ACC112 (cell line): ENCODE data around the gene BDH1.

ENCODE experiments used
- H2AFZ ChIP-seq: fragments of 200-600 bp; sonication (generic); one replicate; pipeline ENCODE4 v1.6.0; 2017; ENCODE audit warnings: antibody characterized with exemption, low read length; ENCODE audit not compliant: unreplicated experiment
- H3K27ac ChIP-seq: fragments of 200-600 bp; sonication (generic); 2 replicates; pipeline ENCODE4 v1.5.1; 2014; ENCODE audit warnings: low read depth, mild to moderate bottlenecking, antibody characterized with exemption, low read length, moderate library complexity
- H3K27me3 ChIP-seq: fragments of 200-600 bp; sonication (generic); 2 replicates; pipeline ENCODE4 v1.6.1; 2014; ENCODE audit warnings: mild to moderate bottlenecking, antibody characterized with exemption, low read length, moderate library complexity, mixed read lengths; ENCODE audit not compliant: insufficient read depth
- H3K36me3 ChIP-seq: fragments of 200-600 bp; sonication (generic); 2 replicates; pipeline ENCODE4 v1.6.1; 2016; ENCODE audit warnings: mild to moderate bottlenecking, antibody characterized with exemption, low read length, moderate library complexity, mixed read lengths; ENCODE audit not compliant: insufficient read depth
- H3K4me1 ChIP-seq: fragments of 200-600 bp; sonication (generic); one replicate; pipeline ENCODE4 v1.6.1; 2016; ENCODE audit warnings: low read length, mixed read lengths; ENCODE audit not compliant: insufficient read depth, unreplicated experiment, control insufficient read depth
- H3K4me3 ChIP-seq: fragments of 200-600 bp; sonication (generic); 2 replicates; pipeline ENCODE4 v1.5.1; 2014; ENCODE audit warnings: mild to moderate bottlenecking, low read depth, low read length
- H3K79me2 ChIP-seq: fragments of 200-600 bp; sonication (generic); one replicate; pipeline ENCODE4 v1.6.0; 2016; ENCODE audit warnings: low read length; ENCODE audit not compliant: control insufficient read depth, unreplicated experiment, insufficient read depth

The BDH1 gene

GRCh38 chr3:197501879-197502620, 53.7 kb downstream of the BDH1 start:
- H2AFZ ChIP-seq, result peak overlapping the region; percentile 88

GRCh38 chr3:197501496-197501878, 54.3 kb downstream of the BDH1 start:
- Histone ChIP-seq H3K27ac (no peak overlapping the region), H3K4me1 (peaks cover 18% of the 10 kb centered on the region), H2AFZ (peak overlapping the region; percentile 88), H3K27me3 (no peaks in the 10 kb centered on the region), H3K4me3 (no peak overlapping the region), H3K79me2 (no peaks in the 10 kb centered on the region), H3K36me3 (no peaks in the 10 kb centered on the region)

More at GRCh38 chr3:197501879-197502620, 53.7 kb downstream of the BDH1 start:
- Histone ChIP-seq H3K27me3 (no peaks in the 10 kb centered on the region), H3K4me1 (peaks cover 13% of the 10 kb centered on the region), H3K79me2 (no peaks in the 10 kb centered on the region), H3K27ac (no peak overlapping the region), H3K4me3 (no peak overlapping the region), H3K36me3 (no peaks in the 10 kb centered on the region)

DNA sequence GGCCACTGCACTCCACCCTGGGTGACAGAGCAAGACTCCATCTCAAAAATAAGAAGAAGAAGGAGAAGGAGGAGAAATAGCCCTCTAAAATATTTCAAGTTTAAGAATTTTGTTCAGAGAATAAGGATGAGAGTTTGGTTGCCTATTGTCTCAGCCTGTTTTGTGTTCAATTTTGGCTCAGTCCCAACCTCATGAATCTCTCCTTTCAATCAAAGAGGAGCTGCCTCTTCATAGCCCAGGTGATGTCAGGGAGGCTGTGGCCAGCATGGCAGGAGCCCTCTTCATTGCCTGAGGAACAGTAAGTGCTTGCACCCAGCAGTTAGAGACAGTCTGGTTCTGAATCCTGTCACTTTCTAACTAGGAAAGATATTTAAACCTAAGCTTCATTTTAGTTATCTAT, 55.0 kb downstream of the BDH1 start:
- no peaks in the 10 kb centered on the region for H3K27me3 ChIP-seq
- H3K27ac ChIP-seq, result no peak overlapping the region
- no peak overlapping the region for H3K4me3 ChIP-seq
- H3K36me3 ChIP-seq, result no peaks in the 10 kb centered on the region
- peak overlapping the region; percentile 75 for H2AFZ ChIP-seq
- peaks cover 23% of the 10 kb centered on the region for H3K4me1 ChIP-seq
- no peaks in the 10 kb centered on the region for H3K79me2 ChIP-seq

GRCh38 chr3:197499427-197499826, 56.3 kb downstream of the BDH1 start:
- peaks cover 32% of the 10 kb centered on the region for H3K4me1 ChIP-seq
- H3K36me3 ChIP-seq, result no peaks in the 10 kb centered on the region
- H3K27me3 ChIP-seq, result no peaks in the 10 kb centered on the region
- peak overlapping the region; percentile 67 for H2AFZ ChIP-seq
- H3K27ac ChIP-seq, result peak overlapping the region; percentile 56; the same call in 1 of the 2 replicates
- no peak overlapping the region for H3K4me3 ChIP-seq
- no peaks in the 10 kb centered on the region for H3K79me2 ChIP-seq

- no peak overlapping the region for H3K4me3 ChIP-seq
- no peaks in the 10 kb centered on the region for H3K27me3 ChIP-seq
- H3K4me1 ChIP-seq, result peaks cover 32% of the 10 kb centered on the region
- no peaks in the 10 kb centered on the region for H3K79me2 ChIP-seq
- peak overlapping the region; percentile 15; the same call in 1 of the 2 replicates for H3K27ac ChIP-seq
- H3K36me3 ChIP-seq, result no peaks in the 10 kb centered on the region
- no peak overlapping the region for H2AFZ ChIP-seq
Observed at GRCh38 chr3:197498499-197499241, 57.1 kb downstream of the BDH1 start.

- Histone ChIP-seq H3K27me3 (no peaks in the 10 kb centered on the region), H2AFZ (no peak overlapping the region), H3K36me3 (no peaks in the 10 kb centered on the region), H3K27ac (no peak overlapping the region), H3K4me1 (peaks cover 30% of the 10 kb centered on the region), H3K4me3 (no peak overlapping the region), H3K79me2 (no peaks in the 10 kb centered on the region)
Observed at GRCh38 chr3:197496746-197497125, 59.0 kb downstream of the BDH1 start.

GRCh38 chr3:197495999-197496745, 59.6 kb downstream of the BDH1 start:
- H3K36me3 ChIP-seq, result no peaks in the 10 kb centered on the region
- no peaks in the 10 kb centered on the region for H3K27me3 ChIP-seq
- H3K4me3 ChIP-seq, result no peak overlapping the region
- no peak overlapping the region for H3K27ac ChIP-seq
- H3K4me1 ChIP-seq, result peaks cover 29% of the 10 kb centered on the region
- H2AFZ ChIP-seq, result no peak overlapping the region
- no peaks in the 10 kb centered on the region for H3K79me2 ChIP-seq

DNA sequence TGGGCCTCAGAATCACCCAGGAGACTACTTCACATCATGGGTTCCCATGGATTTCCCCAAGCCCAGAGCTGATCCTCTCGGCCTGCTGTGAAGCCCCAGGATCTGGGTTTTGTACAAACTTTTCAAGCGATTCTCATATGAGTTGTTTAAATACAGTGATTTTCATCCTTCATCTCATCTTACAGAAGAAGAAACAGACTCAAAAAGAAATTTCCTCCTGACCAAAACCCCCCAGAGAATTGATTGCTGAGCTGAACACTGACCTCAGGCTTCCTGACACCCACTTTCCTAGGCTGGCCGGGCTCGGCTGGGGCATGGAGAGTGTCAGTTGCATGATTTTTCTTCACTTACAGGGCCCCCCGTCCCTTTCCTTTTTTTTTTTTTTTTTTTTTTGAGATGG, 60.3 kb downstream of the BDH1 start:
- no peaks in the 10 kb centered on the region for H3K79me2 ChIP-seq
- 0 out of 2 replicates have a peak overlapping the region, but pooled peaks have one; percentile 19 for H3K27ac ChIP-seq
- H3K27me3 ChIP-seq, result no peaks in the 10 kb centered on the region
- H3K4me1 ChIP-seq, result peaks cover 33% of the 10 kb centered on the region
- H3K4me3 ChIP-seq, result no peak overlapping the region
- no peak overlapping the region for H2AFZ ChIP-seq
- H3K36me3 ChIP-seq, result no peaks in the 10 kb centered on the region

- H3K79me2 ChIP-seq, result no peaks in the 10 kb centered on the region
- H3K27me3 ChIP-seq, result no peaks in the 10 kb centered on the region
- H3K36me3 ChIP-seq, result no peaks in the 10 kb centered on the region
- H2AFZ ChIP-seq, result no peak overlapping the region
- H3K27ac ChIP-seq, result 0 out of 2 replicates have a peak overlapping the region, but pooled peaks have one; percentile 19
- H3K4me3 ChIP-seq, result no peak overlapping the region
- peaks cover 38% of the 10 kb centered on the region for H3K4me1 ChIP-seq
Observed at GRCh38 chr3:197495059-197495455, 60.7 kb downstream of the BDH1 start.

DNA sequence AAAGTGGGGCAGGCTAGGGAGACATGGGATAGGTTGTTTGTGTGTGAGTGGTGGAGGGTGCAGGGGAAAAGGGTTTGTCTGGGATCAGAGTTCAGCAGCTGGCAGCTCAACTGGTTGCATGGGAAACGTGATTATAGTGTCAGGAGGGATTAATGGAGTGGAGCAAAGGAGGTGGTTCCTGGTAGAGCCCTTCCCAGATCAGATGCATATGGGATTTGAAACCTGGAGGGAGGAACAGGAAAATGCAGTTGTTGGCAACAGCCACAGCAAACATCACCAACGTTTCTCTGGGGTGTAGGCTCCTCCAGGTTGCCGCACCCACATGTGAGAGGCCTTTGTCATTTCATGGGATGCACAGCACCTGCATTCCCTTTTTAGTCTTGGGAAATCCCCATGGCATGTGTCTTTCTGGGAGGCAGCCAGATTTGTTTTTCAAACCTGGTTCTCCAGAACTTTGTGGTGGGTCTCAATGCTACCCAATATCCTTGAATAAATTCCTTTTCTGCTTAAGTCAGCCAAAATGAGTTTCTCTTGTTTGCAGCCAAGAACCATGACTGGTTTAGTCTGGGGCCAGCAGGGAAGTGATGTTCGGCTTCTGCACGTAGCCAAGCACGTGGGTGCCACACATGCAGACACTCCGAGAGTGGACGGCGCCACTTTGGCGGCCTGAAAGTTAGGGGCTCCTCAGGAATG, 61.3 kb downstream of the BDH1 start:
- H3K36me3 ChIP-seq, result no peaks in the 10 kb centered on the region
- no peak overlapping the region for H2AFZ ChIP-seq
- no peaks in the 10 kb centered on the region for H3K27me3 ChIP-seq
- H3K79me2 ChIP-seq, result no peaks in the 10 kb centered on the region
- H3K4me1 ChIP-seq, result peaks cover 39% of the 10 kb centered on the region
- H3K27ac ChIP-seq, result no peak overlapping the region
- H3K4me3 ChIP-seq, result no peak overlapping the region
